ENCODE measurements around the gene ALS2CL. TPM values are rescaled to one million over a fixed set of nuclear protein-coding genes. Genes with fewer than 3 reads are reported as not detected.

ALS2CL gene
- total RNA-seq, 1 experiment from 2014 or later = 0.24 TPM

DNA sequence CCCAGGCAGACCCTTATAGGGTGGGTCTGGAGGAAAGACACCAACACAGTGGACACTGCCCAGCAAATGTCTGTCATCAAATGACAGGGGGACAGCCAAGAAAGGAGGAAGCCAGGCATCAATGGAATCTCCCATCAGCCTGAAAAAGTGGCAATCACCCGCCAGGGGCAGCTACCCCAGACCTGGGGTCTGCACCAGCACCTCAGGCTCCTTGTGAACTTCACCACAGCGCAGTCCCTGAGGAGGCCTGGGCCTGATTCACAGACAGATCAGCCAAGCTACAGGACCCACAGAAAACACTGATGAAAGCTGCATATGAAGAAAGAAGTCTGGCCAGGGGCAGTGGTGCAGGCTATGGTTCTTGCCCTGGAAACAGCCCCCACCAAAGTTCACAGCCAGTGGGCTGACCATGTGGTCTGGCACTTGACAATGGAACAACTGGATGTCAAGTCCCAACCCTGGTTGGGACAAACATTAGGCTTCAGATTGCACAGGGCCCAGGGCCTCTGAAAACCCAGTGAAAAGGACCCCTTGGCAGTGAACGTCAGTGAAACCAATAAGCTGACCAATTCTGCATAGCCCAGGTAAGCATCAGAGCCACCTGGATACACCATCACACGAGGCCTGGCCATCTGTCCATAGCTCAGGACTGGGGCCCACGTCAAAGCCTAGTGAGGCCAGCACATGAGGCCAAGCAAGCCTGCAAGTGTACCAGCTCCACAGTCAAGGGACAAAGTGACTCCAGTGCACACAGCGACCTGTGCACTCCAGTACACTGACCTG lies 29.1 kb downstream of the ALS2CL start:
- Histone ChIP-seq H3K27ac (ENCODE audit: low read depth, low read length, poor library complexity, severe bottlenecking) (no peak overlapping the region), H3K4me1 (ENCODE audit: insufficient read depth, low read length, poor library complexity, severe bottlenecking) (no peaks in the 10 kb centered on the region), H3K27me3 (replicated peaks; ENCODE audit: insufficient read depth, low read depth, low read length, poor library complexity) (no peaks in the 10 kb centered on the region), H3K36me3 (ENCODE audit: insufficient read depth, low read length, poor library complexity, severe bottlenecking) (no peaks in the 10 kb centered on the region), H3K9me3 (ENCODE audit: low read depth, low read length, poor library complexity, severe bottlenecking) (no peaks in the 10 kb centered on the region), H3K4me3 (ENCODE audit: low read depth, low read length, poor library complexity, severe bottlenecking) (no peak overlapping the region)
- TF ChIP-seq EZH2 (IDR thresholded peaks at IDR 0.05; ENCODE audit: borderline replicate concordance, low read depth, low read length, poor library complexity, severe bottlenecking) = no peak
- no peak for TF ChIP-seq CTCF (conservative IDR thresholded peaks at IDR 0.05; ENCODE audit: low read depth, low read length)
- intact Hi-C loops (cut with micrococcal nuclease; ENCODE audit: unreplicated experiment) = no loop called here
- ChIA-PET POLR2A (ENCODE audit: low non-redundant PET) (no interaction called here), CTCF (no interaction called here)
- BruUV-seq (replicated peaks) = no TSS peak
- no peak for DNase-seq (ENCODE audit: low spot score)

DNA sequence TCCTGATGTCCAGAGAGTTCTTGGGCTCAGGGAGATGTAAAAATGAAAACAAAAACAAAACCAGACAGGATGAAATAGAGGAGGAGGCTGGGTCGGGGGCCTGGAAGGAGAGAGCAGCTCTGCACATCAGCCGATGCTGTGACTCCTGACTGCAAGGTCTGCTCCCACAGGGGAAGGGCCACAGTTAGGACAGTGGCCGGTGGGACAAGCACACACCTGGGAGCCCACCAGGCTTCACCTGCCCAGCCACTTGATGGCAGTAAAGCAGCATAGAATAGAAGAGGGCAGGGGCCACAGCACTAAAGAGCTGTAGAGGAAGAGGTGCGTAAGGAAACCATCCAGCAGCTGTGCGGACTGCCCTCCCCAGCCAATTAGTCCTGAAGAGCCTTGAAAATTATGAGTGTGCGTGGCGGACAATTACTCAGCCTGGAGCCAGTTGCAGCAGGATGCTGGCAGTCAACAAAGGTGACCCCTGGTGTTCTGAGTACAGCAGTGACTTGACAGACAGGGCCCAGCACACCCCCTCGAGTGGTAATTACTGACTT lies 29.8 kb downstream of the ALS2CL start:
- H3K9me3 ChIP-seq (ENCODE audit: low read depth, low read length, poor library complexity, severe bottlenecking) = no peaks in the 10 kb centered on the region
- ChIA-PET CTCF (no interaction called here), POLR2A (ENCODE audit: low non-redundant PET) (no interaction called here)
- H3K36me3 ChIP-seq (ENCODE audit: insufficient read depth, low read length, poor library complexity, severe bottlenecking) = no peaks in the 10 kb centered on the region
- H3K4me1 ChIP-seq (ENCODE audit: insufficient read depth, low read length, poor library complexity, severe bottlenecking) = no peaks in the 10 kb centered on the region
- DNase-seq (ENCODE audit: low spot score) = no peak
- no peak overlapping the region for H3K4me3 ChIP-seq (ENCODE audit: low read depth, low read length, poor library complexity, severe bottlenecking)
- intact Hi-C loops (cut with micrococcal nuclease; ENCODE audit: unreplicated experiment) = no loop called here
- BruUV-seq (replicated peaks) = no TSS peak
- TF ChIP-seq EZH2 (IDR thresholded peaks at IDR 0.05; ENCODE audit: borderline replicate concordance, low read depth, low read length, poor library complexity, severe bottlenecking) (no peak), CTCF (conservative IDR thresholded peaks at IDR 0.05; ENCODE audit: low read depth, low read length) (no peak)
- no peaks in the 10 kb centered on the region for H3K27me3 ChIP-seq (replicated peaks; ENCODE audit: insufficient read depth, low read depth, low read length, poor library complexity)
- H3K27ac ChIP-seq (ENCODE audit: low read depth, low read length, poor library complexity, severe bottlenecking) = no peak overlapping the region

DNA sequence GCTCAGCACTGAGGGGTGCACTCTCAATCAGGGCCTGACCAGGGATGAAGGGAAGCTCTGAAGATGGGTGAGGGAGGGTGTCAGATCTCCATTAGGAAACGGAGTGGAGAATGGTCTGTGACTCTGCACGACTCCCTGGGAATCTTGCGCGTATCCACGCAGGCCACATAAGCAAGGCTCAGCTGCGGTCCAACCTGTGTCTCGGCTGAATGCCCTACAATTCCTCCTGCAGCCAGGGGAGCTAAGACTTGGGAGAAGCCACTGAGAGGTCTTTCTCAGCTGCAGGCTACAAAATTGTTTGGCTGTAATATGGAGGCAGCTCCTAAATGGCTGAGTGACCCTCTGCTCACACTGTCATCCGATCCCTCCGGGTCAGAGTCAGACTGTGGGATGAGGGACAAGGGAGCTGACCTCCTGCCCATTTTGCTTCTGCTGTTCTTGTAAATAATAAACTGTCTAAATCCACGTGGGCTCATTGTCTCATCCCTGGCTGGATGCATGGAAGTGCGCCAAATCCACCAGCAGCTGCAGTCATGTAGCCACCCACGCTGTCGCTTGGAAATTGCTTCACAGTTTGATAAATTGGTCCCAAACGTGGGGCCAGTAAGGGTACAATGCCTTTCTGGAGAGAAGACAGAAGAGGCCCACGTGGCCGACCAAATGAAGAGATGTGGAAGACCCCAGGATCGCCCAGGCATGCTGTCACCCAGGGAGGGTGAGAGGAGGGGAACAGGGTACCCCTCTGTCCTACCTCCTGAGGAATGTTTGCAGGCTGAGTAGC lies 30.5 kb downstream of the ALS2CL start:
- TF ChIP-seq CTCF (conservative IDR thresholded peaks at IDR 0.05; ENCODE audit: low read depth, low read length) = no peak
- no peak for TF ChIP-seq EZH2 (IDR thresholded peaks at IDR 0.05; ENCODE audit: borderline replicate concordance, low read depth, low read length, poor library complexity, severe bottlenecking)
- intact Hi-C loops (cut with micrococcal nuclease; ENCODE audit: unreplicated experiment) = no loop called here
- peak; percentile 42 for DNase-seq (ENCODE audit: low spot score)
- CTCF ChIA-PET = no interaction called here
- Histone ChIP-seq H3K36me3 (ENCODE audit: insufficient read depth, low read length, poor library complexity, severe bottlenecking) (no peaks in the 10 kb centered on the region), H3K4me1 (ENCODE audit: insufficient read depth, low read length, poor library complexity, severe bottlenecking) (no peaks in the 10 kb centered on the region), H3K27ac (ENCODE audit: low read depth, low read length, poor library complexity, severe bottlenecking) (no peak overlapping the region), H3K9me3 (ENCODE audit: low read depth, low read length, poor library complexity, severe bottlenecking) (no peaks in the 10 kb centered on the region), H3K27me3 (replicated peaks; ENCODE audit: insufficient read depth, low read depth, low read length, poor library complexity) (no peaks in the 10 kb centered on the region), H3K4me3 (ENCODE audit: low read depth, low read length, poor library complexity, severe bottlenecking) (no peak overlapping the region)
- POLR2A ChIA-PET (ENCODE audit: low non-redundant PET) = no interaction called here
- no TSS peak for BruUV-seq (replicated peaks)

Measured in A673 (cell line).